Cerebellar cortex (tissue), 1 donor: ENCODE results near the gene ARHGEF4.
A peak's percentile ranks its signal among the peaks of the same experiment; 100 is the strongest.

Source experiments
- DNase-seq: peaks from one replicate; pipeline ENCODE4 v3.0.0-alpha.2; 2015; ENCODE audit warnings: low spot score

ARHGEF4 gene

DNA sequence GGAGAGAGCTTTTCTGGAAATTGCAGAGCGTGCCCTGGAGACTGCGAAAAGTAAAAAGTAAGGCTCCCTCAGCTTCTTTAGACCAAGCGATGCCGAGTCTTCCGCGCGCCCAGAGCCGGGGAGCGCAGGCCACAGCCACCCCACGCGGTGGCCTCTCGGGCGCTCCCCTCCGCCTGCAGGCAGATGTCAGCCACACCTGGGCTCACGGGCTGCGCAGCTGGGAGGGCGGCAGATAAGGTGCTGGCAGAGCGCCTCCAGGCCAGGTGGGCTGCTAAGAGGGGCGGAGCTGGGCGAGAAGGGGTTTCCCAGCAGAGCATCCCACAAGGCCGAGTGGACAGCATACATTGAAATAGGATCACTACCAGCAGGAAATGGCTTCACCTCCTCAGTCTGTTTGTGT is 81.7 kb downstream of the ARHGEF4 start:
- DNase-seq = no peak

GRCh38 chr2:130920415-130921163 is 83.9 kb downstream of the ARHGEF4 start:
- peak; percentile 82 for DNase-seq

- DNase-seq = no peak
Measured at GRCh38 chr2:130921164-130921476, 84.4 kb downstream of the ARHGEF4 start.

DNA sequence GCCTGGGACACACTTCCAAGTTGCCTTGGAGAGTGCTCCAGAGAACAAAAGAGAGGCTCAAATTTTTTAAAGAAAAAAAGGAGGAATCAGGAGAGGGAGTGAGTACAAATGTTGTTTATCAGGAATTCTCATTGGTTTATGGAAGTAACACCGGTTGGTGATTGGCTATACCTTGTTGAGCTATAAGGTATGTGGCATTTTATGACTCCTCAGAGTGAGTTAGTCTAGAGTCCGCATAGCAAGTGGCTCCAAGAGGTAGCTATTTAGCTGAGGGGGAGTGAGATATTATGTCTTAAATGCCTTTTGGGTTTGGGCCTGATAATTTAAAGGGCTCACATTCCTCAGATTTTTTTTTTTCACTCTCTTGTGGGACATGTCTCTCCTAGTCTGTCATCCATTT is 85.7 kb downstream of the ARHGEF4 start:
- no peak for DNase-seq

GRCh38 chr2:130928385-130928784 is 91.7 kb downstream of the ARHGEF4 start:
- no peak for DNase-seq

- DNase-seq = no peak
Measured at GRCh38 chr2:130930740-130931659, 94.3 kb downstream of the ARHGEF4 start.

DNA sequence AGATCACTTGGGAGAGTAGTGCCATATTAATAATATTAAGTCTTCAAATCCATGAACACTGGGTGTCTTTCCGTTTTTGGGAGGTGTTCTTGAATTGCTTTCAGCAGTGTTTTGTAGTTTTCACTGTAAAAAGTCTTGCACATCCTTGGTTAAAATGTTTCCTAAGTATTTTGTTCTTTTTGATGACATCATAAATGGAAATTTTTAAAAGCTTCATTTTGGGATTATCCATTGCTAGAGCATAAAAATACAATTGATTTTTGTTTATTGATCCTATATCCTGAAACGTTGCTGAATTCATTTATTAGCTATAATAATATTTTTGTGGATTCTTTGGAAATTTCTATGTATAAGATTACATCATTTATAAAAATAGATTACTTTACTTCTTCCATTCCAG is 96.8 kb downstream of the ARHGEF4 start:
- no peak for DNase-seq

- DNase-seq = no peak
Measured at GRCh38 chr2:130936451-130936850, 99.7 kb downstream of the ARHGEF4 start.

GRCh38 chr2:130947967-130948366 is 111.3 kb downstream of the ARHGEF4 start:
- DNase-seq = no peak

DNA sequence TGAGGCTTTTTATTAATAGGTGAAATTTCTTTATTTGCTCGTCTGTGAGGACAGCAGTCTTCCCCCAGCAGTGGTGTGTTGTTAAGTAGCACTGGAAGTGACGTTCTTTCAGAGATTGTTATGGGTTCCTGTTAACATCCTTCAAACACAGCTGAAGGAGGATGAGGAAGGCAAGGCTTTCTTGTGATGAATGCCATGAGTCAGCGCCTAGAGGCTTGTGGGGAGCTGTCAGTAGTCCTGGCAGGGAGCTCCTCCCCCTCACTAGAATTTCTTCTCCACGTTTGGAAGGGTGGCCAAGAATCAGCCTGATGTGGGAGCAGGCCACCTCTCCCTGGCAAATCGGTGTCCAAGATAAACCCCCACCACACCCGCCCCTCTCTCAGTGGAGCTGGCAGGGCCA is 113.2 kb downstream of the ARHGEF4 start:
- no peak for DNase-seq

DNA sequence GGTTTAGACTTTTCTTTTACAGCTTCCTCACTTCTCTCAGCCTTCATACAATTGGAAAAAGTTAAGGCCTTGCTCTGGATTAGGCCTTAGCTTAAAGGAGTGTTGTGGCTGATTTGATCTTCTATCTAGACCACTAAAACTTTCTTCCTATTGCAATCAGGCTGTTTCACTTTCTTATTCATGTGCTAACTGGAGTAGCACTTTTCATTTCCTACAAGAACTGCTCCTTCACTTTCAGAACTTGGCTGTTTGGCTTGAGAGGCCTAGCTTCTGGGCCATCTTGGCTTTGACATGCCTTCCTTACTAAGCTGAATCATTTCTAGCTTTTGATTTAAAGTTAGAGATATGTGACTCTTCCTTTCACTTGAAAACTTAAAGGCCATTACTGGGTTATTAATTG is 114.3 kb downstream of the ARHGEF4 start:
- DNase-seq = no peak

DNA sequence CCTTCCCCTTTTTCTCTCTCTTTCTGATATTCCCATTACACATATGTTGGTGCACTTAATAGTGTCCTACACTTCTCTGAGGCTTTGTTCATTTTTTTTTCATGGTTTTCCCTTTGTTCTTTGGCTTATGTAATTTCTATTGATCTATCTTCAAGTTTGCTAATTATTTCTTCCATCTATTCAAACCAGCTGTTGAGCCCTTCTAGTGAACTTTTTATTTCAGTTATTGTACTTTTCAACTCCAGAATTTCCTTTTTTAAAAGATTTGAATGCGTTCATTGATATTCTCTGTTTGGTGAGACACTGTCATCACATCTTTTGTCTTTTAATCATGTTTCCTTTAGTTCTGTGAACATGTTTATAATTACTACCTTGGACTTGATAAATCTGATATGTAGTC is 118.2 kb downstream of the ARHGEF4 start:
- no peak for DNase-seq

DNA sequence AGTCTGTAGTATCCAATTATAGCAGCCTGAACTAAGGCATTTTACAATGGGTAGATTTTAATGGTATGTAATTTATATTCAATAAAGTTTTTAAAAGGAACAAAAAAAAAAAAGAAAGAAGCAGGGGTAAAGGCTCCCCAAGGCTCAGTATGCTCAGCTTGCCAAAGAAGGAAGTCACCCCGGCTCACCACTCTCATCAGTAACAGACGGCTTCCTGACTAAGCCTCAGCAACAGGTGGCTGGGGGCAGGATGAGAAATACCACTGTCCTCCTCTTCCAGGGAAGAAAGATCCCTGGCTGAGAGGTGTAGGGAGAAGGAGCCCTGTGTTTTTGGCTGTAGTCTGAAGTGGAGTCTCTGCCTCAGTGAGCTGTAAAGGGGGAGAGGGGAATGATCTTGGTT is 121.2 kb downstream of the ARHGEF4 start:
- no peak for DNase-seq

DNA sequence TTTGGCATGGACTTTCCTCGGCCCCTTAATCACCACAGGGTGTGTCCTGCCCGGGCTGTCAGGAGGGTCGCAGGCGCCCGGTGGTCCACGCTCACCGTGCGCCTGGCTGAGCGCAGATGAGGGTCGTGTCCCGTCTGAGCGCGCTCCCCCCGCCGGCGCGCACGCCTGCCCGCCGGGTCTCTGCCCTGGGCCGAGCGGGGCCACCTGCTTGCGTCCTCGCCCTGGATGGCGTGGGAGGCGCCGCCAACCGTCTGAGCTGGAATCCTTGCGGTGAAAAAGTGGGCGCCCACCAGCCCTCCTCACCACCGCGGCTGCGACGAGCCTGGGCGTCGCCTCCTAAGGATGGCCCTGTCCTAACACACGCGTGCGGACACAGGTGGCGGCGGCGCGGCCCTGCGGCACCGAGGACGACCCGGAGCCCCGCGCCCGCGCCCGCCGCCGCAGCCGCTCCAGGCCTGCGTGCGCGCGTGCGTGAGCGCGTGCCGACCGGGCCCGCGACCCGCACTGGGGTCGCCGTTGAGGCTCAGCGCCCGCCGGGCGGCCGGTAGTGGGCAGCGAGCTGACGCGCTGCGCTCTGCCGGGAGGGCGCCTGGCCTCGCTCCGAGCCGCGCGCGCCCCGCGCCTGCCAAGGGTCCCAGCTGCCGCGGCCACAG is 126.6 kb downstream of the ARHGEF4 start:
- DNase-seq = no peak

GRCh38 chr2:130963849-130964793 is 127.4 kb downstream of the ARHGEF4 start:
- peak; percentile 58 for DNase-seq

DNA sequence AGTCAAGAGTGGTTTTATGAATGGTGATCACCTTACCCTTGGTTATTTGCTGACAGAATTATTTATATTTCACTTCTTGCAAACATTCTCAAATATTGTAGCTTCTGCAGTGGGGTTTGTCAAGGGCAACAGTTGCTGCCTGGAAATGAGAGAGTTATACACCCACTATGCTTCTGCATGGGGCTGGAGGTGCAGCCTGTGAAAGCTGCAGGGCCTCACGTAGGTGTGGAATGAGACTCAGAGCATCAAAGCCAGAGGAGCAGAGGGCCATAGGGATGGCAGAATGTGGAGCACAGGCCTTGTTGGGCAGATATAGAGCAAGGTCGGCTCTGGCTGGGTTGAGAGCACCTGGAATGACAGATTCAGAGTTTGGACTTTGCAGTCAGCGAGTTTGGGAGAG is 128.2 kb downstream of the ARHGEF4 start:
- DNase-seq = no peak

GRCh38 chr2:130966149-130966774 is 129.5 kb downstream of the ARHGEF4 start:
- DNase-seq = no peak

- no peak for DNase-seq
Measured at GRCh38 chr2:130966775-130967490, 130.2 kb downstream of the ARHGEF4 start.

- DNase-seq = no peak
Measured at GRCh38 chr2:130972410-130972809, 135.7 kb downstream of the ARHGEF4 start.

DNA sequence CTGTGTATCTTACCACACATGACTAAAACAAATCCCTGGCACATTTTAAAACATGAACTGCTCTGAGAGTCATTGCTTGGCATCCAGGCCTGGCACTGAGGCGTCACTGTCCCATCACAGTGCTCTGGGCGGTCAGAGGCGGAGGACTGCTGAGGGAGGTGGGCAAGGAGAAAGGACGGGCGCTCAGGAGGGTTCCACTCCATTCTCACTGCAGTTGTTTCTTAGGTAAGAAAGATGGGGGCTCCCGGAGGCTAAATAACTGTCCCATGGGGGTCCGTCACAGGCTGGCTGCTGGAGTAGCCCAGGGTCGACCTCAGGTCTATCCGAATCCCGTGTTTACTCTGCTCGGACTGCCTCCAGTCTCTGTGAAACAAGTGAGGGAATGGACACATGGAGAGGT is 139.0 kb downstream of the ARHGEF4 start:
- no peak for DNase-seq
